ENCODE results near the gene TPP1.

GRCh38 chr11:6660712-6661111 is 41.5 kb upstream of the TPP1 start:
- TF ChIP-seq CTCF (IDR thresholded peaks at IDR 0.05) (no peak), POLR2A (IDR thresholded peaks at IDR 0.05) (no peak), POLR2AphosphoS5 (IDR thresholded peaks at IDR 0.05) (no peak)

Measured in breast epithelium (tissue), 3 donors.